Activated CD4-positive, alpha-beta T cell treated with anti-CD3 and anti-CD28 coated beads, Interleukin-2, amount 50 U/mL, for 48 hours (primary cell): Measurements from ENCODE around the gene DRD2.

Source experiments
- DNase-seq, 2 experiments: peaks; one replicate each; pipeline ENCODE4 v3.0.0-alpha.2; 2020

The DRD2 gene

DNA sequence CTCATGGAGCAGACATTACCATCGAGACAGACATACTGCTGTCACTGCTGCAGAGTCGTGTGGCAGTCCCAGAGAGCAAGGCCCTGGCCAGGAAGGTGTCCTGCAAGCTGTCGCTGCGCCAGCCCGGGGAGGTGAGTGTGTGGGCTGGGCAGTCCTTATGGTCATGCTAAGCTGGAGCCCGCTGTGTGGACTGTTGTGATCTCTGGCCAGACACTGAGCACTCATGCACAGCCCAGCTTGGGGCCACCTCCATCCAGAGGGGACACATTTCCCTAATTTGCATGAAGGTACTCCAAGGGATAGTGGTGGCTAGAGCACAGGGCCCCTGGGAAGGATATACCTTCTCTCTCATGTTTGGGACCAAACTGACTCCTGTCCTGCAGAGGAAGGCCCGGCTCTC lies 78.0 kb downstream of the DRD2 start:
- no peak for DNase-seq

DNA sequence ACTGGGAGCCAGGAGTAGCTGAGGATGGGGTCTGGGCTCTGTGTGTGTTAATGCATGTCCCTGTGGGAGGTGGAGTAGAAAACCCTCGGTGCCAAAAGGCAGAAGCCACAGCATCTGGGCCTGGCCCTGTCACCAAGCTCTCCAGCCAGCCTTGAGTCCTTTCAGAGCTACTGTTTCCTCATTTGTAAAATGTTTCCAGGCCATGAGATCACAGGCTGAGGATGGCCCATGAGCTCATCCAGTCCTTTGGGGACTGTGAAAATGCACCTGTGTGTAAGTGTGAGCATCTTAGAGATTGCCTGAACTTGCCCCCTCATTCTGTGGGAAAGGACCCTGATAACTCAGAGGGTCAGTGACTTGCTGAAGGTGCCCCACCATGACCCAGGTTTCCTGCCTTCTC lies 78.5 kb downstream of the DRD2 start:
- DNase-seq, result no peak

DNA sequence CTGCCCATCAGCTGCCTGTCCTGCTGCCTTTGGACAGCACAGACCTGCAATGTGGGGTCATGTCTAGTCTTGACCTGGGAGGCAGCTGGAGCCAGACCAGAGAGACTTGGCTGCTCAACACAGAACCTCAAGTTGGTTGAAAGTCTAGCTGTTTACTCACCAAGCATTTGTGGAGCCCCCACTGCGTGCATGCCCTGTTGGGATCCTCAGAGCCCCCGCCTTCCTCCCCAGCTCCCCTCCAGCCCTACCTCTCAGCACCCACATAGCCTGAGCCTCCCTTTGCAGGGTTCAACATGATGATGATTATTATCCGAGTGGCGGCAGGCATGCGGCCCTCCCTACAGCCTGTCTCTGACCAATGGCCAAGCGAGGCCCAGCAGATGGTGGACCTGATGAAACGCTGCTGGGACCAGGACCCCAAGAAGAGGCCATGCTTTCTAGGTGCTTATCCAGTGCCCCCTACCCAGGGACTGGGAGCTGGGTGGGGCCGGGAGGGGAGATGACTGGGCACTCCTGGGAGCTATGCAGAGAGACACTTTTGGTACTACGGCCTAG lies 79.3 kb downstream of the DRD2 start:
- DNase-seq, result no peak

DNA sequence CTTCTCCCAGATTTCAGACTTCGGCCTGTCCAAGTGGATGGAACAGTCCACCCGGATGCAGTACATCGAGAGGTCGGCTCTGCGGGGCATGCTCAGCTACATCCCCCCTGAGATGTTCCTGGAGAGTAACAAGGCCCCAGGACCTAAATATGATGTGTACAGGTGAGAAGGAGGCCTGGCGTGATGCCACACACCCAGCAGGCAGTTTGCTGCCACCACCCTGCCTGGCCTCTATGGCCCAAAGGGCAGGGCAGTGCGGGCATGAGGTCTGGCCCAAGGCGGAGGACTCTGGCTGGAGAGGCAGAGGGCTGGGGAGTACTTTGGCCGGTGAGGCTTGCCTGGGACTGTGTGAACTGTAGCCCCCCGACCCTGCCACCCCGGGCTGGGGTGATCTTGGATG lies 80.3 kb downstream of the DRD2 start:
- no peak for DNase-seq

DNA sequence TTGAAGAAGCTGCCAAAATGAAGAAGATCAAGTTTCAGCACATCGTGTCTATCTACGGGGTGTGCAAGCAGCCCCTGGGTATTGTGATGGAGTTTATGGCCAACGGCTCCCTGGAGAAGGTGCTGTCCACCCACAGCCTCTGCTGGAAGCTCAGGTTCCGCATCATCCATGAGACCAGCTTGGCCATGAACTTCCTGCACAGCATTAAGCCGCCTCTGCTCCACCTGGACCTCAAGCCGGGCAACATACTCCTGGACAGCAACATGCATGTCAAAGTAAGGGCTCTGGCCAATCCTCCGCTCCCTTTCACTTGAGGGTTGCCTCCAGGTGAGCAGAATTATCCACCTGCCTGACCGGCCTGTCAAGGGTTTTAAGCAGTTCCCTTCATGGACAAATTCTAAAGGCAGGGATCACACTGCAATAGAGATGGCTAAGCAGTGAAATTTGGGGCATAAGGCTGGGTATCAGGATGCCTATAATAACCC lies 81.7 kb downstream of the DRD2 start:
- no peak for DNase-seq

DNA sequence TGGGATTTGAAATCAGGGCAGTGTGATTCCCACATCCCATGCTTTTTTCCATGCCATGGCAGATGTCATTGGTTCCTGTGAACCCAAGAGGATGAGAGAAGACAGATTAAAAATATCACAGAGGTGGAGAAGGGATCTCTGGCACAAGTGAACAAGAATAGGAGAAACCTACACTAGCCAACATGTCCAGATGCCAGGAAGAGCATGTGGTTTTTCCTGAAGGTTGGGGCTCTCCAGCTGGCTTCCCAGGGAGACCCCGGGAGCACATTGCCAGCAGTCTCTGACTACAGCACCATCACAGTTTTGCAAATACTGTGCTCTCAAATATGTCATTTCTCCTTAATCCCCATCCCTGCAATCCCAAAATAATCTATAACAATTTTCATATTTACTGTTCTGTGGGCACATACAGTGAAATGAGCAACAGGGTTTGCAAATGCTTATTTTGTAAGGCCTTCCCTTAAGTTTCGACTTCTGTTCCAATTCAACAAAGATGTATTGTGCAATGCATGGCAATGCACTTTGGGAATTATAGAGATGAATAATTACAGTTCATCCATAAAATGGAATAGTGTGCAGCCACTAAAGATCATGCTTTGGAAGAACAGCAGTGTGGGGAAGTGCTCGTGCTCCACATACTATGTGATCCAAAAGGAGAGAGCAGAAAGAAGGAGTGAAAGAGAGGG lies 82.8 kb downstream of the DRD2 start:
- no peak for DNase-seq

DNA sequence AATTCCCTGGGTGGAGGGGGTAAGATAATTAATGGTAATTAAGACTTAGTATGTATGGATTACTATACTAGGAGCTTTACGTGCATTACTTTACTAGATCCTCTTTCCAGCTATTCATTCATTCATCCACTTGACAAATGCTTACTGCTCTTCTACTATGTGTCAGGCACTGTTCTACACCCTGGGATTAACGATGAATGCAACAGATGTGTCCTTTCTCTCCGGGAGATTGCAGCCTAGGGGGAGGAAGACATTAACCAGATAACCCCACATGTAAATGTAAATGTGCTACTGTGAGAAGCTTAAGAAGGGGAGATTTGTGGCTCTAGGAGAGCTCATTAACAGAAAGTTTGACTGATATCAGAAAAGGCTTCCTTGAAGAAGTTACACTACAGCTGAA lies 85.9 kb downstream of the DRD2 start:
- no peak for DNase-seq

DNA sequence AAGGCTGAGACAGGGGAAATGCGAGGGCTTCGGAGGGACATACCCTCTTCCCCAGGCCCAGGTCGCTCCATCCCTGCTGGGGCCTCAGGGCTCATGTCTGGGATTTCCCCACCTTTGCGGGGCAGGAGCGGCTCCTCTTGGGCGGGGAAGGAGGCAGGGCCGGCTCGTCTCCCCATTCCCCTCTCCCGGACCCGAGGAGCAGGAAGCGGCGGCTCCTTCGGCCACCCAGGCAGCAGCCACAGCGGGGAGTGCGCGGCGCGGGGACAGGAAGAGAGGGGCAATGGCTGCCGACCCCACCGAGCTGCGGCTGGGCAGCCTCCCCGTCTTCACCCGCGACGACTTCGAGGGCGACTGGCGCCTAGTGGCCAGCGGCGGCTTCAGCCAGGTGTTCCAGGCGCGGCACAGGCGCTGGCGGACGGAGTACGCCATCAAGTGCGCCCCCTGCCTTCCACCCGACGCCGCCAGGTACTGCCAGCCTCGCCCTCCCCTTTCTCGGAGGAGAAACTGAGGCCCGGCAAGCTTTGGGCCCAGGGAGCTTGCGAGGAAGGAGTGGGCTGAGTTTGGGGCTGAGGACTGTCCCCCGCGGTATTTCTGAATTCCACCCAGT lies 87.5 kb downstream of the DRD2 start, which contains the start of gene ANKK1:
ANKK1 (plus strand) TSS at position 175 of the 607 bp plus-strand sequence; CDS start at position 281, 106 bp downstream.
- no peak for DNase-seq

DNA sequence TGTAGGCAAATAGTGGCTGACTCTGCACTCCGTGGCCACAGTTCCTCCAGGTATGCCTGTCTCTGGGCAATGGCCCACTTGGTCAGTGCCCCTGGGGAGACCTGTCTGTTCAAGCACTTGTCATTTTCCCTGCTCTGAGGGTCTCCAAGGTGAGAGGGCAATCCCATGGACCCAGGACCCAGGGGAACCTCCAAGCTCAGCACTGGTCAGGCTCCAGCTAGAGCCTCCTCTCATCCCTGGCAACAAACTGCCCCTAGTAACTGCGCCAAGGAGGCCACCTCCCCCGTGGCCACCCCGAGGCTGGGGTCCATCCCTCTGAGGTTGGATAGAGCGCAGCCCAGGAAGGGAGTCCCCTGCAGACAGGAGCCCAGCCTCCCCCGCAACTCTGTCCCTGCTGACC lies 88.3 kb downstream of the DRD2 start:
- DNase-seq, result no peak

DNA sequence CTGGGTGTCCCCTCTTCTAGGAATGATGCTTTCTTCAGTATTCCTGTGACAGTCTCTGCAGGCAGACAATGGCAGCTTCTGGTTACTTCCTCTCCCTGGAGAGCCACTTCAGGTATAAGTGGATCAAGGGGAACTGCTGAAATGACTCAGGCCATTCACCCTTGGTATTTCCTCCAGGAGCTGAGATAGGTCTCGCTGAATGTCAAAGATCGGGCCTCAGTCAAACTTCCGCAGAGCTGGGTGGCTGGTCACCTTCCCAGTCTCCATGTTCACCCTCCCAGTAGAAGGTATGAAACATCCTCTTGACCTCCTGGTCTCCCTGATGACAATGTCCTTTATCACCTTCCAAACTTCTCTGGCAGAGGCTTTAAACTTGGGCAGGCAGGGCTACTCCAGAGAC lies 89.4 kb downstream of the DRD2 start:
- no peak for DNase-seq

DNA sequence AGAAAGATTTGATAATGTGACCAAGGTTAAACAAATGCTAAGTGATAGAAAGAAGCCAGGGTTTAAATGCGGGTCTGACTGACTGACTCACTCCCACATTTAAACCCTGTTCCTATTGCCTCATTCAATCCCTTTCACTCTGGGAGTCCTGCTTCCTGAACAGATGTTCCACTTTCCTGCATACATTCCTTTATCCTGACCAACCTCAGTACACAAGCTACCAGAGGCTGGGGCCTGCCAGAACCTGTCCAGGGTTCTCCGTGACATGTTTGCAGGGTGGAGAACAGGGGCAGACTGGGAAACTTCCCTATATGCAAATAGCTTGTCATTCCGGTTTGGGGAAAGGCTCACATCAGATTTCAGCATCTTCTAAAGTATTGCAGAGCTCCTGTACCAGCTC lies 90.6 kb downstream of the DRD2 start:
- DNase-seq, result no peak

DNA sequence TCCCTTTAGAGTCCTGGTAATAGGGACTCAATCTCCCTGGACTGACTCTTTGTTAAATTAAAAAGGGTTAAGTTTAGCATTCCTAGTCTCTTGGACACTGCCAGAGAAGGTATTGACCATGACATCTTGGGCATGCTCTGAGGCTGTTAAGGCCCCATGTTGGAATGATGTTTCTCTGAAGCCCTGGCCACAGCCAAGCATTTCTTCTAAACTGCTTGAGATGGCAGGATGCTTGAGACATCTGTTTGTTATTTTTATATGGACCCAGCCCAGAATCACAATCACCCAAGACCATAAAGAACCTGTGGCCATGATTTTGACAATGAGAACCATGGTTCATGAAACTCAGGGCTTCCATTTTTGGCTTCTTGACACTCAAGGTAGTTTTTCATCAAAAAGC lies 93.1 kb downstream of the DRD2 start:
- DNase-seq, result no peak

DNA sequence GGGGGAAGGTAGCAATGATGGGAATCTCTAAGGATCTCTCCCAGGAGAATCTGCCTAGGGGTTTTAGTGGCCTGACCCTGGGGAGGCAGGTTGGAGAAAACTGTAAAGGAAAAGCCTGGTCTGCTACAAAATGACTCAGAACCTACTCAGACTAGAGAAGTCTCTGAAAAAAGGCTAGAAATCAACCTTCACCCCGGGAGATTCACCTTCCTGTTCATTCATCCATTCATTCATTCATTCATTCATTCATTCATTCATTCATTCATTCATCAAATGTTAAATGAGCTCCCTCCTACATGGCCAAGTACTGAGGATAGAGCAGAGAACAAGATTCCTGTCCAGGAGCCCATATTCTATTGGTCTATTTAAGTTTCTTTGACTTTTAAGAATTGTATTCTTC lies 96.5 kb downstream of the DRD2 start:
- DNase-seq, result no peak

DNA sequence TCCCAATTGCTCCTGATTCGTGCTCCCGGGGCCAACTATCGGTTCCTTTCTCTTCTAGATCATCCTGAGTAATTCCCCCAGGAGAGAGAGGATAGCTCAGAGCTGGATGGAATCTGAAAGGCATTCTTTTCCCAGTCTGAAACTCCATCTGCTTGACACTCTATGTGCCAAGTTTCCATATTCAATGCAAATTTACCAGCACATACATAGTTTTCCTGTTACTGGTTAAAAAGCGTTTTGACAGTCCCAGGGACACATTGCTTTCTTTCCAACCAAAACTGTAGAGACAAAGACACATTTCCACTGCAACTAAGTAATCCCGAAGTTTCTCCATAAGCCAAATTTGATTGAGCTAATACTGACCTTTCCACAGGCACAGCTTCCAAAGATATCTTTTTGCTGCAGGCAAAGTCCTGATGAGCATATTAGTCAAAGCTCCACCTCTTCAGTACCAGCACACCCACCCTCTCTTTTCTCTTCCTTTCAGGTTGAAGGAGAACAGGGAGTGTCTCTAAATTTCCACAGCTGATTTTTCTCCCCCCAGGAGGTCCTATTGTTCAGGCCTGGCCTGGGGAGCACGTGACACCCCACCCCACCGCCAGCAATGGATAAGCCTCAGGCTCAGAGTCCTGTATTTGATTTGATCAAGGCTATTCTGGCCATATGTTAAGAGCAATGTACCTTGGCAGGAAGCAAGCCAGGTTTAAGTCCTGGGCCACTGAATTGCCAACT lies 97.4 kb downstream of the DRD2 start:
- DNase-seq, result no peak

DNA sequence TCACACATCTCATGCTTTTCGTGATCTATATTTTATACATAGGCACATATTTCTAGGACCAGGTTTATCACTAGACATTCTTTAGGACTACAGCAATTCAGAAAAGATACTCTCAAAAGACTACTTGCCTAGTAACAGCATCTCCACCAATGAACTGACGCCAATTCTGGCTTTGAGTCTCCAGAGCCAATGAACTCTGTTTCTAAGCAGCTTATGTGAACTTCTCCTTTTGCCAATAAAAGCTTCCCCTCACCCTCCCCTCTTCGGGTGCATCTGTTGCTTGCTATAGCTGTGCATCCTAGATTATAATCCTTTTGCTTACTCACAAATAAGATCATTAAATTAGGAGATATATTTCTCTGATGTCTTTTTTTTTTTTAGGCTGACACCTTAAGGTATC lies 99.0 kb downstream of the DRD2 start:
- no peak for DNase-seq

DNA sequence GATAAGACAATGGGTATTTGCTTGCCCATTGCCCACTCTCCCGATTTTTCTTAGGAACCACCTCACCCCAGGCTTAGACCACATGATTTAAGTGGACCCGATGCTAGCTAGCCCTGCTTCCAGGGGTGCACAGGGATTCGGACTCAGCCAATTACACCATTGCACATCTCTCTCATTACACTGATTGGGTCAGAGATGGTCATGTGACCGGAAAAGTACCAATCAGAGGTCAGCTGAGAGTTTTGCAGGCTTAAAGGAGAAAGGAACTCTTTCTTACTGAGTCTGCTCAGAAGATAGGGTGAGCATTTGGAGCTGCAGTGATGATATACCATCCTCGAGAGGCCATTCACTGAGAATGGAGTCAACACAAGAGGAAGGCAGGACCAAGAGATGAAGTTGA lies 99.8 kb downstream of the DRD2 start:
- DNase-seq, result no peak

DNA sequence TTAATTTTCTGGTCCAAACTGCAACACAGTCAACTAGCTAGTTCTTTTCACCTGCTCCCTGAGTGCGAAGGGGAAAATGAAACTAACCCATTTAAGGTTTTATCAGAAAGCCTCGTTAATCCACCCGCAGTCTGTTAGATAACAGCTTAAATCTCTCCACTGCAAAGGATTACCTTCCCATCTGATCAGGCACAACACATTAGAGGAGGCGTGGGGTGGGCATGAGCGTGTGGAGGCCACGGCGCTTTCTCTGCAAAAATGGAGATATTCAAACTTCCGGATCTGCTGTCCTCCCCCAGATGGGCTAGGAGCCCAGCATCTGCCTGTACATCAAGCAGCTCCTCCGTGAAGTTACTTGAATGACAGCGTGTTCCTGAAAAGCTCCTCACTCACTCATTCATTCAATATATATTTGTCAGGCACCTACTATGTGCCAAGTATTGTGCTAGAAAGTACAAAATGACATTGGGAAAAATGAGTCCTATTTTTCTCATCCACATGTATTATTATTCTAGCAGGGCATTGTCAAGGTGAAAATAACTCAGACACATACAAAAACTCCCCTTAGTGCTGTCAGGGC lies 101.1 kb downstream of the DRD2 start:
- no peak for DNase-seq

DNA sequence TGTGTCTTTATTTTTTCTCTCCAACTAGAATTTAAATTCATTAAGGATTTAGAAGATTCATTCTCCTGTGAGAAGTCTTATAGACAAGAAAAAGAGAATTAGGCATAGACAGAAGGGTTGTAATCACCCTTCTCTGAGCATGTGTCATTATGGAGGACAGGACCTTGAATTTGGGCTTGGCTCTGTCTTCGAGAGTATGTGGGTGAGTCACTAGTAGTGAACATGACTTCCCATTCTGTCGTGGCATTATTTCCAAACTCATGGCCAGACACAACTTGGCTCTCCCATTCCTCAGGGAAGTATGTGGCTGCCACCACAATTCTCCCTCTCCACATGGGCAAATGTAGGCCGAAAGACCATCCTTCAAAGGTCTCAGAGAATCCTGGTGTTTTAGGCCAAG lies 101.9 kb downstream of the DRD2 start:
- DNase-seq, result no peak

DNA sequence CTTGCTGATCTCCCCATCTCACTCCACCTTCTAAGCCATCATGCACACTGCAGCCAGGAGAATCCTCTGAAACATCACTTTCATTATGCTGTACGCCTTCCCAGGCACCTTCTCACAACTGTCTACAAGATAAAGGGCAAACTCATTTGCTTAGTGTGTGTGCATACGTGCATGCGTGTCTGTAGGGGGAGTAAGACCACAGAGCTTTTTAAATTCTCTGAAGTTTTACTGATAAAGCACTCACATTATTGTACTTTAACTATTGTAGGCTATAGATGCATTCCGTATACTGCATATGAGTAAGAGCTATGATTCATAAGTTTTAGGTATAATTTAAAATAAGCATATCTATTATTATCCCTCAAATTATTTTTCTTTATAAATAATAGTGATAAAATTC lies 102.9 kb downstream of the DRD2 start:
- no peak for DNase-seq

DNA sequence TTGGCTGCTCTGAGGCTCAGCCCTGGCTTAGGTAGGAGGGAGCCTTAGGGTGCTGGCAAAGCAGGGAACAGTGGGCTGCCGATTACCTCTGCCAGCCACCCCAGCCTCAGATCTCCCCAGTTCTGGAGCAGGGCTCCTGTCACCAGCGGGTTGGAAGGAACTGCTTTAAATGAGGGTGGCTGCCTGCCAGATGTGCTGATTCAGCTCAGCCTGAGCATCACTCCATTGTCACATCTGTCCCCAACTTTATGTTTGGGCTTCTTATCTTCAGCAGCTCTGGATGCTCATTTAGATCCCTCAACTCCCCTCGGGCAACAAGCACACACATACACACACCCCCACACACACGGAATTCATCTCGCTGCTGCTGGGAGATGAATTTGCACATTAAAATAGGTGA lies 104.6 kb downstream of the DRD2 start:
- no peak for DNase-seq

DNA sequence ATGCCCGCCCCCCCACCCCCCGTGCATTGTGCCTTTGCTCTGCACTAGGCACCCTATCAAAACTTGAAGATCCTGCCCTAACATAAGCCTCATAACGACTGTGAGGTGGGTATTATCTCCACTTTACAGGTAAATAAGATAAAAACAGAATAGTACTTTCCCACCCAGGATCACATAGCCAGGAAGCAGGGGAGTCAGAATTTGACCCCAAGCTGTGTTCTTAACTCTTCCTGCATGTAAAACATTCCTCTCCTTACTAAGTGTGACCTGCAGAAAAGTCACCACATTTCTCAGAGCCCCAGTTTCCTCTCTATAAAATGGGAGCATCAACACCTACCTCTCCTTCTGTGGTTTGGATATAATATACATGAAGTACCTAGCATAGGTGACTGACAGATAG lies 105.8 kb downstream of the DRD2 start:
- no peak for DNase-seq

DNA sequence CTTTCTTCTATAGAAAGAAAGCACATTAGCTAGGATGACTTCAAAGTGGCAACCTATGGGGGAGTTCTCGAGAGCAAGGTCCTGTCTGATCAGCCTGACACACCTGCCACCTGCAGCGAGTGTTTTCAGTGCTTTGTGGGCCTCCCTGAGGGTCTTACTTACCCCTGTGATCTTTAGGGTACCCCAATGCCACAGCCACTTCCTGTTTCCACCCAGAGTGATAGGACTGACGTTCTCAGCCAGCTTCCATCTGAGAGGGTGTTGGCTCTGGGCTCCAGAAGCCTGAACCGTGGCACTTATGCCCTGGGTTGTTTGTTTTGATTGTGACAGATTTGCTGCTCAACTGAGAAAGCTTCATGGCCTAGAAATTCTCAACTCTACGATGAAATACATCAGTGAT lies 109.3 kb downstream of the DRD2 start:
- DNase-seq, result no peak

DNA sequence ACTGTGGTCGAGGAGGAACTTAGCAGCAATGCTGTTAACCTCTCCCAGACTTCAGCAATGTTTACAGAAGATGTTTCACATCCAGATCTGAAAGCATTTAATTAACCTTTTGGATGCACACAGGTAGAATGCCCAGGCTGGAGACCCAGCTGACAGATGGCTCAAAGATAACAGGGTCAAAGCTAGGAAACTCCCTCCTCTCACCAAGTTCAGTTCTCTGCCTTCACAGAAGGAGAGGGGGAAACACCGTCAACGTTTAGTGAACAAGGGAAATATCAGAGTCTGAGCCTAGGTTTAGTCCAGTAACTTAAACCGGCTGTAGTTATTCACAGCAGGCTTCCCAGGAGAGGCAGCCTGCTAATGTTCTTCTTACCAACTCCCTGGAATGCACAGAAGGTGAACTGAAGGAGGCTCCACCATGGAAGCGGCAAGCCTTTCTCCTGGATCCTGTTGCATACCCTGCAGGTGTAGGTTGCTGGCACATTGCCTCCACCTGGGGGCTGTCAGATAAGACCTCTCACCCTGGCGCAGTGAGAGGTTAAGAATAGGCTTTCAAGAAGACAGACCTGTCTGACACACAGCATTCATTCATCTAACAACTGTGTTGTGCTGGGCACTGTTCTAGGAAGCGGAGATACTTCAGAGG lies 111.1 kb downstream of the DRD2 start:
- no peak for DNase-seq
